LNCaP clone FGC (cell line): ENCODE data around the gene WNK4.

Source experiments
- DNase-seq: peaks from one replicate; pipeline ENCODE4 v3.0.0-alpha.2; 2011; ENCODE audit warnings: low read depth
- H3K4me3 ChIP-seq: 2 replicates; pipeline ENCODE4 v1.5.1; 2011; ENCODE audit warnings: mild to moderate bottlenecking, low read depth, low read length, control low read depth
- TF ChIP-seq, protein P1 (sequence below): IDR thresholded peaks from 2 replicates; pipeline ENCODE4 v1.5.1; 2012; ENCODE audit warnings: mild to moderate bottlenecking; ENCODE audit not compliant: control insufficient read depth, insufficient read depth; ENCODE audit errors: extremely low read depth

WNK4 gene

GRCh38 chr17:42797067-42798007, 16.9 kb downstream of the WNK4 start:
- DNase-seq, result no peak
- TF ChIP-seq, protein P1, sequence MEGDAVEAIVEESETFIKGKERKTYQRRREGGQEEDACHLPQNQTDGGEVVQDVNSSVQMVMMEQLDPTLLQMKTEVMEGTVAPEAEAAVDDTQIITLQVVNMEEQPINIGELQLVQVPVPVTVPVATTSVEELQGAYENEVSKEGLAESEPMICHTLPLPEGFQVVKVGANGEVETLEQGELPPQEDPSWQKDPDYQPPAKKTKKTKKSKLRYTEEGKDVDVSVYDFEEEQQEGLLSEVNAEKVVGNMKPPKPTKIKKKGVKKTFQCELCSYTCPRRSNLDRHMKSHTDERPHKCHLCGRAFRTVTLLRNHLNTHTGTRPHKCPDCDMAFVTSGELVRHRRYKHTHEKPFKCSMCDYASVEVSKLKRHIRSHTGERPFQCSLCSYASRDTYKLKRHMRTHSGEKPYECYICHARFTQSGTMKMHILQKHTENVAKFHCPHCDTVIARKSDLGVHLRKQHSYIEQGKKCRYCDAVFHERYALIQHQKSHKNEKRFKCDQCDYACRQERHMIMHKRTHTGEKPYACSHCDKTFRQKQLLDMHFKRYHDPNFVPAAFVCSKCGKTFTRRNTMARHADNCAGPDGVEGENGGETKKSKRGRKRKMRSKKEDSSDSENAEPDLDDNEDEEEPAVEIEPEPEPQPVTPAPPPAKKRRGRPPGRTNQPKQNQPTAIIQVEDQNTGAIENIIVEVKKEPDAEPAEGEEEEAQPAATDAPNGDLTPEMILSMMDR, result no peak
- H3K4me3 ChIP-seq, result peak overlapping the region; percentile 99

DNA sequence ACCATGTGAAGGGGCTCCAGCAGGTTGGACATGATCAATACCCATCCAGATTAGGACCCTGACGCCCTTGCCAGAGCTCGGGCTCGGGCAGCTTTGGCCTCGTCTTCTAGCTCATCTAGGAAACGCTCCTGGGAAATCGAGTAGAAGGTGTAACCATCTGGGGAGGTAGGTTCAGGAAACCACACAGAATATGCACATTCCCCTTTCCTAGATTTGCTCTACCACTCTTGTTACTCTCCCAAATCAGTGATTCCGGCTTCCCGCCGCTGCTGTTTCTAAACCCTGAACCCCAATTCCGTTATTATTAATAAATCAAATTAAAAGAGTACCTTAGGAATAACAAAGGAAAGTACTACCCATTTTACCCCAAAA, 17.6 kb downstream of the WNK4 start:
- H3K4me3 ChIP-seq, result peak overlapping the region; percentile 99
- TF ChIP-seq, protein P1, result no peak

DNA sequence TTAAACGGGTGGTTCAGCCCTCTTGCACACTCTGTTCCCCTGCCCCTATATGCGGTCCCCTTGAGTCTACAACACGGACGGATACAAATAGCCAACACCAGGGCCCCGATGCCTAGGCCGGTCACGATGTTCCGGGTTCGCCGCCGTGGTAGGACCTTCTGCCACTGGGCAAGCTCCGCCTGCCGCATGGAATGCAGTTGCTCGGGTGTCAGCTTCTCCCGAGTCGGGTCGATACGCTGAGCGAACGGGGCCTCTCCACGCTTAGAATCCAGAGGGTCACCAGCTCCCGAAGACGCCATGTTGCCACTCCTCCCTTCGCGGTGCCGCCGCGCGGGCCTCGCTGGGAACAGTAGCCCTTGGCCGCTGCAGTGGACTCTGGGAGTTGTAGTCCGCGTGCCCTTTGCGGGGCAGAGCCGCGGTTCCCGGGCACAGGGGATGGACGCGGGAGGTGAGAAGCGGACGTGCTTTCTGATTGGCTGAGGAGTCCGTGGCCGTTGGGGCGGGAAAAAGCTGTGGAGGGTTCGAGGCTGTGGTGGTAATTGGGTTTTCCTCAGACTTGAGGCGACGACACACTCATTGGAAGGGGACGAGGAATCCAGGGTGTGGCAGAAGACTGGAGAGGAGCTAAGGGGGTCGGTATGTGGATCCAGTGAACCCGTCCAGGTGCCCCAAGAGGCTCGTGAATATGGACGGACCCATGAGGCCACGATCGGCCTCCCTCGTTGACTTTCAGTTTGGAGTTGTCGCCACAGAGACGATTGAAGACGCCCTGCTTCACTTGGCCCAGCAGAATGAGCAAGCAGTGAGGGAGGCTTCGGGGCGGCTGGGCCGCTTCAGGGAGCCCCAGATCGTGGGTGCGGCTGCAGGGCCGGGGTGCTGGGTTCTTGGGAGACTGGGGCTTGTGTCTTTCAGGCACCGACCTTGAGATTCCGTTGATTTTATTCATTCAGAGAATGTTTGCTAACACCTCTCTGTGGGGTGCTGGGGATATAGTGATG, 18.3 kb downstream of the WNK4 start, which contains the start of the genes CNTD1 and COA3:
Gene CNTD1, plus strand, starts transcription at position 479 of the 998 bp plus-strand sequence. Its CDS starts 207 bp downstream, at position 686.
Gene COA3, minus strand, starts transcription at position 322 of the 998 bp plus-strand sequence. Its CDS starts 23 bp downstream, at position 299.
- DNase-seq, result peak; percentile 56
- TF ChIP-seq, protein P1, result no peak
- H3K4me3 ChIP-seq, result peak within 1 kb of the TSS; percentile 99

More for the DNA sequence above, 17.6 kb downstream of the WNK4 start:
- DNase-seq, result no peak

DNA sequence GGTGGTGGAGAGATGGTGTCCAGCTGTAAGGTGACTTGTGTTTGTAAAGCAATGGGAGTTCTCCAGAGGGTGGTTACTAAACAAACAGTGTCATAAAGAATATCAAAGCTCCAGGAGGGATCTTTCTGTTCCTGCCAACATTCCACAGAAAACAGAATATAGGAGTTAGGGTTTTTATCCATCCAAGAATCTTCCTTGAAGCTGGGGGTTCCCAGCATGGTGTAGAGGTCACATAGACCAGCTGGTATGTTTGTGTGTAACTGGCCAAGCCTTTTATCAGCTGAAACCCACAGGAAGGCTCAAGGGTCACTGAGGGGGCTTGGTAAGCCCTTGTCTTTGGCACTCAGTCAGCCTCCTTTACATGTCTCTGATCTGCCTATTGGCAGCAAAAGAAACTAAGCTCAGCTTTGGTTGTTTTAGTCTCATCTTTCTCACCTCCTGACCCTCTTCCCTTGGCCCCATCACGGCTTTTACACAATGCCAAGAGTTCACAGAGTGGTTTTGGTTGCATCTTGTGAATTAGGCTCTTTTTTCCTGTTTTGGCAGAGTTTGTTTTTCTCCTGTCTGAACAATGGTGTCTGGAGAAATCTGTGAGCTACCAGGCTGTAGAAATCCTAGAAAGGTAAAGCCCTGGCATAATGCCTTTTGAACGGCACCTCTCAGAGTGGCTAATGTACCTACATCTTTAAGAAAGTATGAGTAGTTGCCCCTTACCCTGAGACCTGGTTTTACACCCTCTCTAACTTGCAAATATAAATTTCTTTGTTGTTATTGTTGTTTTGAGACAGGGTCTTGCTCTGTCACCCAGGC, 22.9 kb downstream of the WNK4 start:
- H3K4me3 ChIP-seq, result no peak overlapping the region
- TF ChIP-seq, protein P1, result no peak
- peak; percentile 38 for DNase-seq

- DNase-seq, result peak; percentile 98
- no peak overlapping the region for H3K4me3 ChIP-seq
- TF ChIP-seq, protein P1, result no peak
These were observed 24.5 kb downstream of the WNK4 start for GRCh38 chr17:42804918-42805367.

DNA sequence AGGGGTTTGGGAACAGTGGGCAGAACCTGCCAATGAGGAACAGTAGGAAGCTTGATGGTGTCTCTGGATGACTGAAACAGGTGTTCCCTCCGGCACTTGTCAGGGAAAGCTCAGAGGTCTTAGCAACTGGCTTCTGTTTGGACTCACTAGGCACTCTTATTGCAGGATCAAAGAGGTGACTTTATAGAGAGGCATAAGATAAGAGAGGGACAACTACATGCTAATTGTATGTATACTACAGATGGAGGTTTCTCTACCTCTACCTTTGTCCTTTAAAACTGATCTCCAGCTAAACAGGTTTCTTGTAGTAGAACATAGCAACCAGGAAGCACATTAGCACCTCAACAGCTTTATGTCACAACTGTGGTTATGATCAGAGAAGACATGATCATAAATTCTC, 25.8 kb downstream of the WNK4 start:
- no peak overlapping the region for H3K4me3 ChIP-seq
- no peak for DNase-seq
- TF ChIP-seq, protein P1, result no peak
